GM18511 (cell line): ENCODE results near the gene ABCB9.
"Not testable (repeated sequence)": the region's sequence is repeated elsewhere in the genome, so short reads cannot be mapped to it uniquely, and the experiment has no call there.

ENCODE experiments used
- ATAC-seq: cut with Tn5 transposase; IDR thresholded peaks from one replicate; pipeline ENCODE4 v1.9.1; 2021; ENCODE audit warnings: mild to moderate bottlenecking, moderate library complexity; ENCODE audit not compliant: unreplicated experiment

The ABCB9 gene

GRCh38 chr12:122944605-122945592 is 21.4 kb downstream of the ABCB9 start:
- no peak for ATAC-seq

- ATAC-seq, result no peak
Observed at GRCh38 chr12:122943196-122943595, 23.1 kb downstream of the ABCB9 start.

GRCh38 chr12:122942637-122943036 is 23.6 kb downstream of the ABCB9 start:
- no peak for ATAC-seq

GRCh38 chr12:122941351-122941750 is 24.9 kb downstream of the ABCB9 start:
- not testable (repeated sequence) for ATAC-seq

GRCh38 chr12:122939125-122939524 is 27.1 kb downstream of the ABCB9 start:
- ATAC-seq, result no peak

- ATAC-seq, result no peak
Observed at GRCh38 chr12:122937622-122938091, 28.6 kb downstream of the ABCB9 start.

GRCh38 chr12:122935318-122935717 is 30.9 kb downstream of the ABCB9 start:
- no peak for ATAC-seq

- peak; percentile 49 for ATAC-seq
Observed at GRCh38 chr12:122934722-122935121, 31.5 kb downstream of the ABCB9 start.

- ATAC-seq, result no peak
Observed at GRCh38 chr12:122932207-122932606, 34.1 kb downstream of the ABCB9 start.

- ATAC-seq, result no peak
Observed at GRCh38 chr12:122929812-122930211, 36.5 kb downstream of the ABCB9 start.

GRCh38 chr12:122929148-122929538 is 37.1 kb downstream of the ABCB9 start:
- no peak for ATAC-seq

- ATAC-seq, result no peak
Observed at GRCh38 chr12:122928404-122929147, 37.7 kb downstream of the ABCB9 start.

GRCh38 chr12:122927756-122928403 is 38.4 kb downstream of the ABCB9 start:
- no peak for ATAC-seq

GRCh38 chr12:122921917-122922316 is 44.3 kb downstream of the ABCB9 start:
- ATAC-seq, result no peak

GRCh38 chr12:122920687-122921086 is 45.6 kb downstream of the ABCB9 start:
- no peak for ATAC-seq

GRCh38 chr12:122918827-122919226 is 47.4 kb downstream of the ABCB9 start:
- ATAC-seq, result no peak

GRCh38 chr12:122917507-122918121 is 48.6 kb downstream of the ABCB9 start:
- ATAC-seq, result no peak

- ATAC-seq, result no peak
Observed at GRCh38 chr12:122909442-122910288, 56.6 kb downstream of the ABCB9 start.

GRCh38 chr12:122908915-122909314 is 57.3 kb downstream of the ABCB9 start:
- no peak for ATAC-seq

GRCh38 chr12:122905258-122905657 is 61.0 kb downstream of the ABCB9 start:
- ATAC-seq, result not testable (repeated sequence)
